DOHH2 (cell line): ENCODE measurements around the gene CACNG5.
"Not testable (repeated sequence)": the region's sequence is repeated elsewhere in the genome, so short reads cannot be mapped to it uniquely, and the experiment has no call there.

Experiments
- H3F3A ChIP-seq: fragments of 200-600 bp; sonication (generic), shearing (Covaris generic); 2 replicates; pipeline ENCODE4 v1.6.0; 2016; ENCODE audit warnings: antibody characterized with exemption, mild to moderate bottlenecking; ENCODE audit not compliant: control insufficient read depth, insufficient read depth
- H3K27ac ChIP-seq: fragments of 200-600 bp; sonication (generic); 2 replicates; pipeline ENCODE4 v1.5.1; 2014; ENCODE audit warnings: low read depth, mild to moderate bottlenecking, low read length, moderate library complexity
- H3K27me3 ChIP-seq: fragments of 200-600 bp; sonication (generic); 2 replicates; pipeline ENCODE4 v1.6.1; 2014; ENCODE audit warnings: mild to moderate bottlenecking, low read length, mixed read lengths; ENCODE audit not compliant: control insufficient read depth
- H3K36me3 ChIP-seq: fragments of 200-600 bp; sonication (generic); 2 replicates; pipeline ENCODE4 v1.6.1; 2014; ENCODE audit warnings: mild to moderate bottlenecking, low read length, moderate library complexity, mixed read lengths; ENCODE audit not compliant: control insufficient read depth
- H3K4me1 ChIP-seq: fragments of 200-600 bp; sonication (generic); 2 replicates; pipeline ENCODE4 v1.6.1; 2014; ENCODE audit warnings: mild to moderate bottlenecking, low read length, mixed read lengths; ENCODE audit not compliant: control insufficient read depth
- H3K4me2 ChIP-seq: fragments of 200-600 bp; sonication (generic); 2 replicates; pipeline ENCODE4 v1.6.0; 2014; ENCODE audit warnings: mild to moderate bottlenecking, low read length, moderate library complexity
- H3K4me3 ChIP-seq: fragments of 200-600 bp; sonication (generic); 2 replicates; pipeline ENCODE4 v1.5.1; 2014; ENCODE audit warnings: mild to moderate bottlenecking, low read length, mixed read lengths
- H3K79me2 ChIP-seq: fragments of 200-600 bp; sonication (generic); 2 replicates; pipeline ENCODE4 v1.6.1; 2014; ENCODE audit warnings: mild to moderate bottlenecking, low read length, mixed read lengths; ENCODE audit not compliant: control insufficient read depth
- H3K9me2 ChIP-seq: fragments of 200-600 bp; sonication (generic); replicated peaks from 2 replicates; pipeline ENCODE4 v1.6.1; 2014; ENCODE audit warnings: mild to moderate bottlenecking, low read length, mixed read lengths; ENCODE audit not compliant: control insufficient read depth
- H3K9me3 ChIP-seq: fragments of 200-600 bp; sonication (generic); 2 replicates; pipeline ENCODE4 v1.6.1; 2014; ENCODE audit warnings: antibody characterized with exemption, low read length, mixed read lengths; ENCODE audit not compliant: control insufficient read depth, insufficient read depth
- H4K20me1 ChIP-seq: fragments of 200-600 bp; sonication (generic); 2 replicates; pipeline ENCODE4 v1.6.0; 2014; ENCODE audit warnings: low read depth, mild to moderate bottlenecking, antibody characterized with exemption, low read length, moderate library complexity; ENCODE audit not compliant: control insufficient read depth, insufficient read depth
- EZH2phosphoT487 ChIP-seq: fragments of 200-600 bp; sonication (generic); IDR thresholded peaks from 2 replicates; pipeline ENCODE4 v1.6.1; 2017; ENCODE audit warnings: borderline replicate concordance, mild to moderate bottlenecking, antibody characterized with exemption, low read length, moderate library complexity, mixed read lengths
- TF ChIP-seq, protein P1 (sequence below): fragments of 200-600 bp; sonication (generic); IDR thresholded peaks from one replicate; pipeline ENCODE4 v1.5.1; 2014; ENCODE audit warnings: antibody characterized with exemption, mild to moderate bottlenecking, low read depth, low read length; ENCODE audit not compliant: poor library complexity, severe bottlenecking

Gene CACNG5

DNA sequence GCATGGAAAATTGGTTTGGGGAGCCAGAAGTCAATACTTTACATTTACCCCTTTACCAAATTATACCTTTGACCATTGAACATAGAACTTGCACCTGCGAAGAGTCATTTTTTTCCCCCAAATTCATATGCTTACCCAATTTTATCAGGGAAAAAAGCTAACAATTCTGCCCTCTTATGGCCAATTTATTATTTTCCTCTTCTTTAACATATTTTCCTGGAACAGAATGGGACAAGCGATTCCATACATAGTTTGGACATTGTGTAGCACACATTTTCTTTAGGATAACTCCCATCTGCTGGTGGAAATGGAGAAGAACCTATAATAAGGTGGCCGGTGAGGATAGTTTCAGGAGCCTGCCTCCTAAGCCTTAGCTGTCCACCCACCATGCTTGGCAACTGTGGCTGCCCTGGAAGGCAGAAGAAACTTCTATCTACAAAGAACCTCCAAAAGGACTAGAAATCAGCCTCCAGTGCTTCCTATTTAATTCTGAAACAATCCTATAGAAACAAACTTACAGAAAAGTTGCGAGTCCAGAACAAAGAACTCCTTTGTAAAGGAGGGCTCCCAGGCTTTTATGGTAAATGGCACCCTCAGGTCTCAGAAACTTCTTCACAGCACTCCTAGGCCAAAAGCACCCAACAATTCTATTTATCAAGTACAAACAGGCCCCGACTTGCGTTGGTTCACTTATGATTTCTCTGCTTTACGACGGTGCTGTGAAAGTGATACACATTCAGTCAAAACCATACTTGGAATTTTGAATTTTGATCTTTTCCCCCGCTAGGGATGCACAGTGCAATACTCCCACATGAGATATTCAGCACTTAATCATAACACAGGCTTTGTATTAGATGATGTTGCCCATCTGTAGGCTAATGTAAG is 65.5 kb downstream of the CACNG5 start:
- no peaks in the 10 kb centered on the region for H4K20me1 ChIP-seq
- no peak overlapping the region for H3K27ac ChIP-seq
- TF ChIP-seq, protein P1, sequence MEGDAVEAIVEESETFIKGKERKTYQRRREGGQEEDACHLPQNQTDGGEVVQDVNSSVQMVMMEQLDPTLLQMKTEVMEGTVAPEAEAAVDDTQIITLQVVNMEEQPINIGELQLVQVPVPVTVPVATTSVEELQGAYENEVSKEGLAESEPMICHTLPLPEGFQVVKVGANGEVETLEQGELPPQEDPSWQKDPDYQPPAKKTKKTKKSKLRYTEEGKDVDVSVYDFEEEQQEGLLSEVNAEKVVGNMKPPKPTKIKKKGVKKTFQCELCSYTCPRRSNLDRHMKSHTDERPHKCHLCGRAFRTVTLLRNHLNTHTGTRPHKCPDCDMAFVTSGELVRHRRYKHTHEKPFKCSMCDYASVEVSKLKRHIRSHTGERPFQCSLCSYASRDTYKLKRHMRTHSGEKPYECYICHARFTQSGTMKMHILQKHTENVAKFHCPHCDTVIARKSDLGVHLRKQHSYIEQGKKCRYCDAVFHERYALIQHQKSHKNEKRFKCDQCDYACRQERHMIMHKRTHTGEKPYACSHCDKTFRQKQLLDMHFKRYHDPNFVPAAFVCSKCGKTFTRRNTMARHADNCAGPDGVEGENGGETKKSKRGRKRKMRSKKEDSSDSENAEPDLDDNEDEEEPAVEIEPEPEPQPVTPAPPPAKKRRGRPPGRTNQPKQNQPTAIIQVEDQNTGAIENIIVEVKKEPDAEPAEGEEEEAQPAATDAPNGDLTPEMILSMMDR: peak; percentile 59
- no peak for TF ChIP-seq EZH2phosphoT487
- H3K9me3 ChIP-seq: no peaks in the 10 kb centered on the region
- no peak overlapping the region for H3K4me2 ChIP-seq
- no peaks in the 10 kb centered on the region for H3K36me3 ChIP-seq
- no peaks in the 10 kb centered on the region for H3K9me2 ChIP-seq
- no peaks in the 10 kb centered on the region for H3F3A ChIP-seq
- H3K79me2 ChIP-seq: no peaks in the 10 kb centered on the region
- no peaks in the 10 kb centered on the region for H3K27me3 ChIP-seq
- 0 out of 2 replicates have a peak, but pooled peaks cover 10% of the 10 kb centered on the region for H3K4me1 ChIP-seq
- no peak overlapping the region for H3K4me3 ChIP-seq

GRCh38 chr17:66903296-66903695 is 68.4 kb downstream of the CACNG5 start:
- Histone ChIP-seq H3K4me1 (peaks cover 14% of the 10 kb centered on the region), H3K4me3 (peak overlapping the region; percentile 36), H3K4me2 (peak overlapping the region; percentile 33)
- not testable (repeated sequence) for H3K36me3 ChIP-seq, H3K9me3 ChIP-seq, H3F3A ChIP-seq, H3K27ac ChIP-seq, H3K79me2 ChIP-seq, H3K27me3 ChIP-seq, H4K20me1 ChIP-seq, H3K9me2 ChIP-seq

GRCh38 chr17:66903781-66904180 is 68.9 kb downstream of the CACNG5 start:
- H3K9me2 ChIP-seq: no peaks in the 10 kb centered on the region
- TF ChIP-seq, protein P1: no peak
- TF ChIP-seq EZH2phosphoT487: no peak
- no peaks in the 10 kb centered on the region for H3F3A ChIP-seq
- H3K27me3 ChIP-seq: no peaks in the 10 kb centered on the region
- no peak overlapping the region for H3K4me3 ChIP-seq
- no peaks in the 10 kb centered on the region for H4K20me1 ChIP-seq
- H3K9me3 ChIP-seq: no peaks in the 10 kb centered on the region
- H3K79me2 ChIP-seq: no peaks in the 10 kb centered on the region
- no peaks in the 10 kb centered on the region for H3K36me3 ChIP-seq
- H3K4me2 ChIP-seq: peak overlapping the region; percentile 33; the same call in 1 of the 2 replicates
- H3K4me1 ChIP-seq: peaks cover 14% of the 10 kb centered on the region
- H3K27ac ChIP-seq: no peak overlapping the region
